Astrocyte of the cerebellum (primary cell): Measurements from ENCODE around the gene IL1RL2.

ENCODE experiments used
- DNase-seq: peaks from one replicate; pipeline ENCODE4 v3.0.0-alpha.2; 2011; ENCODE audit warnings: low read depth
- H3K4me3 ChIP-seq: 2 replicates; pipeline ENCODE4 v1.5.1; 2011; ENCODE audit warnings: mild to moderate bottlenecking, low read depth, low read length, moderate library complexity
- in situ Hi-C: cut with HindIII; loops from 2 replicates; pipeline ENCODE4 v1.10.0; 2017; ENCODE audit warnings: low sequenced_read_pairs
- TF ChIP-seq, protein P1 (sequence below): IDR thresholded peaks from 2 replicates; pipeline ENCODE4 v1.5.1; 2012; ENCODE audit warnings: low read length, low read depth, moderate library complexity, mild to moderate bottlenecking; ENCODE audit errors: missing control alignments

The IL1RL2 gene

DNA sequence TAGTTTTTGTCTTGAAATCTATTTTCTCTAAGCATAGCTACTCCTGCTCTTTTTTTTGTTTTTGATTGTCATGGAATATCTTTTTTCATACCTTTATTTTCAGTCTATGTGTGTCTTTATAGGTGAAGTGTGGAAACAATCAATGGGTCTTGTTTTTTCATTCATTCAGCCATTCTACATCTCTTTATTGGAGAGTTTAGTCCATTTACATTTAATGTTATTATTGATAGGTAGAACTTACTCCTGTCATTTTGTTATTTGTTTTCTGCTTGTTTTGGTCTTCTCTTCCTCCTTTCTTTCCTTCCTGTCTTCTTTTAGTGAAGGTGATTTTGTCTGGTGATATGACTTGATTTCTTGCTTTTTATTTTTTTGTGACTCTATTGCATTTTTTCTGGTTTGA, 17.8 kb downstream of the IL1RL2 start:
- H3K4me3 ChIP-seq = no peak overlapping the region
- DNase-seq = no peak
- TF ChIP-seq, protein P1, sequence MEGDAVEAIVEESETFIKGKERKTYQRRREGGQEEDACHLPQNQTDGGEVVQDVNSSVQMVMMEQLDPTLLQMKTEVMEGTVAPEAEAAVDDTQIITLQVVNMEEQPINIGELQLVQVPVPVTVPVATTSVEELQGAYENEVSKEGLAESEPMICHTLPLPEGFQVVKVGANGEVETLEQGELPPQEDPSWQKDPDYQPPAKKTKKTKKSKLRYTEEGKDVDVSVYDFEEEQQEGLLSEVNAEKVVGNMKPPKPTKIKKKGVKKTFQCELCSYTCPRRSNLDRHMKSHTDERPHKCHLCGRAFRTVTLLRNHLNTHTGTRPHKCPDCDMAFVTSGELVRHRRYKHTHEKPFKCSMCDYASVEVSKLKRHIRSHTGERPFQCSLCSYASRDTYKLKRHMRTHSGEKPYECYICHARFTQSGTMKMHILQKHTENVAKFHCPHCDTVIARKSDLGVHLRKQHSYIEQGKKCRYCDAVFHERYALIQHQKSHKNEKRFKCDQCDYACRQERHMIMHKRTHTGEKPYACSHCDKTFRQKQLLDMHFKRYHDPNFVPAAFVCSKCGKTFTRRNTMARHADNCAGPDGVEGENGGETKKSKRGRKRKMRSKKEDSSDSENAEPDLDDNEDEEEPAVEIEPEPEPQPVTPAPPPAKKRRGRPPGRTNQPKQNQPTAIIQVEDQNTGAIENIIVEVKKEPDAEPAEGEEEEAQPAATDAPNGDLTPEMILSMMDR = no peak
- in situ Hi-C loops = no loop called here

DNA sequence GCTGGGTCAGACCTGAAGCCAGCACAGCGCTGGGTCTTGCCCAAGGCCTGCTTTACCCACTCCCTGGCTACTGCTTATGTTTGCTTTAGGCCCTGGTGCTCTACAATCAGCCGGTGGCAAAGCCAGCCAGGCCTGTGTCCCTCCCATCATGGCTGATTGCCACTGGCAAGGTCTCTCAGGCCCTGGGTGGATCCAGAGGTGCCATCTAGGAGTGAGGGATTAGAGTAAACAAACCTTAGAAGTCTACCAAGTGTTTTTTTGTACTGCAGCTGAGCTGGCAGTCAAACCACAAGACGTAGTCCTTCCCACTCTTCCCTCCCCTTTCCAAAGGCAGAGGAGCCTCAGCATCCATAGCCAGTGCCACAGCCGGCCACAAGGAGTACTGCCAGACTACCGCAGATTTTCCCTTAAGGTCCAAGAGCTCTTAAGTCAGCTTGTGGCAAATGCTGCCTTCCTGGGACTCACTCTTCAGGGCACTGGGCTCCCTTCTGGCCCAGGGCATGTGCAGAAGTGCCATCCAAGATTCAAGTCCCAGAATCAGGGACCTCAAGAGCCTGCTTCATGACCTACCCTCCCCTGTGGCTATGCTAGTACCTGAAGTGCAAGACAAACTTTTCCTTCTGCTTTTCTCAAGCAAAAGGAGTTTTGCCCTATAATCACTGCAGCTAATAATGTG, 20.0 kb downstream of the IL1RL2 start:
- TF ChIP-seq, protein P1 = no peak
- no peak for DNase-seq
- no peak overlapping the region for H3K4me3 ChIP-seq
- in situ Hi-C loops = no loop called here

DNA sequence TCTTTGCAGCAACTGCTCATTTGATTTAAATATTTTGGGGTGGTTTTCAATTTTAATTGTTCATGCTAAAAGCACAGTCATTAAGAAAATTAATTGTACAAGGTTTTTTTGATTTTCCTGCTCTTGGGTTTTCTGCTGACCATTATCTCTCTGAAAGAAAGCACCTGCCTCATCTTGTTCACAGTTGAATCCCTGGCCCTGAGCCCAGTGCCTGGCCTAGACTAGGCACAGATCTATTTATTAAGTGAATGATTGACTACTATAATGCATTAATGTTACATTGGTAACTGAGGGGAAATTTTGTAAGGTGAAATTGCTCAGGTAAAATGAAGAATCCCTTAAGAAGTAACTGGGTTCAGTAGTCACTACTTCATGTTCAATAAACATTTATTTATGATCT, 22.0 kb downstream of the IL1RL2 start:
- in situ Hi-C loops = no loop called here
- H3K4me3 ChIP-seq = no peak overlapping the region
- no peak for DNase-seq
- TF ChIP-seq, protein P1 = no peak

DNA sequence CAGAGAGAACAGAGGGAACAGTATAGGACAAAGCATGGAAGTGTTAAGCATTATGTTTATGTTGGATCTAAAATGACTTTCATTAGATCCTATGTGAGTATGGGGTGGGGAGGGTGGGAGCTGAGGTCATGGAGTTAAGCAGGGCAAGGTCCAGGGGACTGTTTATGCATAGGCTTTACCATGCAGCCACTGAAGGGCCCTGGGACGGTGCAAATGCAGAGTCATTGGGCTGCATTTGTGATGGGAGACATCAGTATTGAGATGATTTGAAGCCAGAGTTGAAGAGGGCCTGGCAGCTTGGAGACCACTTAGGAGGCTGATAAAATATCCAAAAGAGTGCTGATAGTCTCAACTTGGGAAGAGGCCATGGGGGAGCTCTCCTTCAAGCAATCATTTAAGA, 22.7 kb downstream of the IL1RL2 start:
- TF ChIP-seq, protein P1 = no peak
- H3K4me3 ChIP-seq = no peak overlapping the region
- in situ Hi-C loops = no loop called here
- DNase-seq = no peak

DNA sequence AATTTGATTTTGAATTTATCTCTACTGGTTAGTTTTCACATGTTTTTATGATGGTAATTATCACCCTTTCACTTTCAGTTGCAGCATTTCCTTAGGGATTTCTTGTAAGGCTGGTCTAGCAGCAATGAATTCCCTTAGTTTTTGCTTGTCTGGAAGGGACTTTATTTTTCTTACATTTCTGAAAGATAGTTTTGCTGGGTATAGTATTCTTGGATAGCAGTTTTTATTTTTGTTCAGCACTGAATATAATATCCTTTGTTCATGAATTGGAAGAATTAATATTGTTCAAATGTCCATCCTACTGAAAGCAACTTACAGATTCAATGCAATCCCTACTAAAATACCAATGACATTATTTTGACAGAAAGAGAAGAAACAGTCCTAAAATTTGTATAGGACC, 30.2 kb downstream of the IL1RL2 start:
- no peak for DNase-seq
- no peak overlapping the region for H3K4me3 ChIP-seq
- in situ Hi-C loops = no loop called here
- TF ChIP-seq, protein P1 = no peak

DNA sequence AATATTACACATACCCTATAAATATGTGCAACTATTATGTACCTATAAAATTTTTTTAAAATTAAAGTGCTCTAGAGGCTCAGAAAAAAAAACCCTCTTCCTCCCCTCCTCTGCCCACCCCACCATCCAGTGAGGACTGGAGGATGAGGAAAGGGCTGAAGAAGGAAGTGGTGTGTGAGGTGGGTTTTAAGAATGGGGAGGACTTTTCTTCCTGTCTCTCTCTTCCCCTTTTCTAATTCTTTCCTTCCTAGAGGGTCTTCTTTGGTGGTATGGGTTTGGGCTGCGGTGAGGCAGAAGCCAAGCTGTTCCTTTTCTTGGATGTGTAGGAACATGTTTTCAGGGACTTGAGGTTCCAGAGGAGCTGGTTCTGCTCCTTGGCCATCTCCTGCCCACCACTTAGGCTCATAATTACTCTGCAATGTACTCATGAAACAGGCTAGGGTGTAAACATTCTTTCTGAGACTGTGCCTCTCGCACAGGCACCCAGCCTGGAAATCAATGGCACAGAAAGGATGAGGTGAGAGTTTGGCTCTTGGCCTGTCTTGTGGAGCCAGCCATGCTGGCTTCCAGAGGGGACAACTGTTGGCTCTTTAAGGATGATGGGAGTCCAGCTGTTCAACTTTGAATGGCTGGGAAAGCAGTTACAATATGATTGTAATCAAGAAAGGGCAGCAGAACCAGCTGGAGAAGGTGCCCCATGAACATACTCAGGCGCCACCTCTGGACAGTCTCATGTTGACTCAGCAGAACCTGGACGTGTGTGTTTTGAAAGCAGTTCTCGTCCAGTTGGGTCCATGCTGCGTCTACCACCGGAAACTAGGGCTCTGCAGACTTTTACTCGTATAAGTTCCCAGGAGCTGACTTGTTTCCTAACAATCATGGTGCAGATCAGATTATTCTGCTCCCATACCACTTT, 38.3 kb downstream of the IL1RL2 start:
- in situ Hi-C loops = no loop called here
- TF ChIP-seq, protein P1 = no peak
- DNase-seq = no peak

More for the DNA sequence above, 38.3 kb downstream of the IL1RL2 start:
- no peak overlapping the region for H3K4me3 ChIP-seq
